HG03432 (cell line): Measurements from ENCODE around the gene TESK2.

Experiments used
- ATAC-seq: cut with Tn5 transposase; IDR thresholded peaks from one replicate; pipeline ENCODE4 v1.9.1; 2021; ENCODE audit warnings: mild to moderate bottlenecking, moderate library complexity; ENCODE audit not compliant: unreplicated experiment

Gene TESK2

GRCh38 chr1:45344499-45344898 lies 146.5 kb downstream of the TESK2 start:
- no peak for ATAC-seq

GRCh38 chr1:45340816-45341466 lies 150.0 kb downstream of the TESK2 start:
- no peak for ATAC-seq

DNA sequence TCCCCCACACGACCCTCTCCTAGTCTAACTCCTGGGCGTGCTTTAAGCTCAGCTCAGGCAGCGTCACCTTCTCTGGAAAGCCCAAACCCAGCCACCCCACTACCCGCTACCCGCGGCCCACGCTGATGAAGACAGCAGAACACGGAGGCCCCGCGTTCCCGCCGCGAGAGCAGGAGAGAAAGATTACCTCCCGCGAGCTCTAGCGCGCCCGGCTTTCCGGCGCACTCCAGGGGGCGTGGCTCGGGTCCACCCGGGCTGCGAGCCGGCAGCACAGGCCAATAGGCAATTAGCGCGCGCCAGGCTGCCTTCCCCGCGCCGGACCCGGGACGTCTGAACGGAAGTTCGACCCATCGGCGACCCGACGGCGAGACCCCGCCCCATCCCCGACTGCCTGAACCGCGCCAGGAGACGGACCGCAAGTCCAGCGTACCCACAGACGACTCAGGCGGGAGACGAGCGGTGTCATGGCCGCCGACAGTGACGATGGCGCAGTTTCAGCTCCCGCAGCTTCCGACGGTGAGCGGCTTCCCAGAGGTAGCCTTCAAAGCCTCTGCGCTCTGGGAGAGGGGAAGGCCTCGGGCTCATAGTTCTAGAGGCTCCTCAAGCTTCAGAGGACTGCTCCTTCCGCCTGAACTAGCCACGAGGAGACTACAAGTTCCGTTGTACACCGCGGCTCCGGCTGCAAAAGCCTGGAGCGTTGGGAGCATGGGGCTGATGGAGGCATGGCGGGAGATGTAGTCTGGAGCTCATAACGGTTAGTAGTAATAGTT lies 151.0 kb downstream of the TESK2 start, which contains the start of the genes MUTYH and TOE1:
TSS of gene MUTYH (minus strand) at position 652 of the 770 bp plus-strand sequence. CDS start 5,935 bp downstream, outside the sequence.
TSS of gene TOE1 (plus strand) at position 382 of the 770 bp plus-strand sequence. CDS start at position 465, 83 bp downstream.
- peak; percentile 90 for ATAC-seq

DNA sequence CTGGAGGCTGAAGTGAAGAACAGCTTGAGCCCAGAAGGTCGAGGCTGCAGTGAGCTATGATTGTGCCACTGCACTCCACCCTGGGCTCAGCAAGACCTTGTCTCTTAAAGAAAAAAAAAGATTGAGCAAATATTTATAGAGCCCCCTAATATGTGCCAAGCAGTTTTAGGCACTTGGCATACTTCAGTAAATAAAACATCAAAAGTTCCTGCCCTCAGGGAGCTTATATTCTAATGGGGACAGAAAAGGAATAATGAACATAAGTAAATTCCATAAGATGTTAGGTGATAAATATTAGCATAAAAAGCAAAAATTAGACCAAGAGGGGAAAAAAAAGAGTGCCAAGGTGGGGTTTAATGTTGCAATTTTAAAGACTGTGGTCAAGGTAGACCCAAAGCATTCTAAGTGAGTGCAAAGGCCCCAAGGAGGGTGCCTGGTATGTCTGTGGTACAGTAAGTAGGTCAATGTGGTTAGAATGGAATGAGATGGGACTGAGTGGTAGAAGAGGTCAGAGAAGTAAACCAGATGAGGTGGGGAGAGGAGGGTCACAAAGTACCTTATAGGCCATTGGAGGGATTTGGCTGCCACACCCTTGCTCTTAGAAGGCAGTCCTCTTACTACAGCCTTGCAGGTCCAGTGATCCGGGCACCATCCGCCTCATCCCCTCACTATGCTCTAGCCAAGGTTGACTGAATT lies 153.2 kb downstream of the TESK2 start:
- no peak for ATAC-seq

- ATAC-seq = no peak
These were observed 155.1 kb downstream of the TESK2 start for GRCh38 chr1:45335855-45336324.

- no peak for ATAC-seq
These were observed 156.4 kb downstream of the TESK2 start for GRCh38 chr1:45334308-45335245.

- no peak for ATAC-seq
These were observed 158.6 kb downstream of the TESK2 start for GRCh38 chr1:45332346-45332720.

- no peak for ATAC-seq
These were observed 159.3 kb downstream of the TESK2 start for GRCh38 chr1:45331436-45332345.

- ATAC-seq = no peak
These were observed 161.5 kb downstream of the TESK2 start for GRCh38 chr1:45329445-45329844.

GRCh38 chr1:45328680-45329079 lies 162.3 kb downstream of the TESK2 start:
- no peak for ATAC-seq

DNA sequence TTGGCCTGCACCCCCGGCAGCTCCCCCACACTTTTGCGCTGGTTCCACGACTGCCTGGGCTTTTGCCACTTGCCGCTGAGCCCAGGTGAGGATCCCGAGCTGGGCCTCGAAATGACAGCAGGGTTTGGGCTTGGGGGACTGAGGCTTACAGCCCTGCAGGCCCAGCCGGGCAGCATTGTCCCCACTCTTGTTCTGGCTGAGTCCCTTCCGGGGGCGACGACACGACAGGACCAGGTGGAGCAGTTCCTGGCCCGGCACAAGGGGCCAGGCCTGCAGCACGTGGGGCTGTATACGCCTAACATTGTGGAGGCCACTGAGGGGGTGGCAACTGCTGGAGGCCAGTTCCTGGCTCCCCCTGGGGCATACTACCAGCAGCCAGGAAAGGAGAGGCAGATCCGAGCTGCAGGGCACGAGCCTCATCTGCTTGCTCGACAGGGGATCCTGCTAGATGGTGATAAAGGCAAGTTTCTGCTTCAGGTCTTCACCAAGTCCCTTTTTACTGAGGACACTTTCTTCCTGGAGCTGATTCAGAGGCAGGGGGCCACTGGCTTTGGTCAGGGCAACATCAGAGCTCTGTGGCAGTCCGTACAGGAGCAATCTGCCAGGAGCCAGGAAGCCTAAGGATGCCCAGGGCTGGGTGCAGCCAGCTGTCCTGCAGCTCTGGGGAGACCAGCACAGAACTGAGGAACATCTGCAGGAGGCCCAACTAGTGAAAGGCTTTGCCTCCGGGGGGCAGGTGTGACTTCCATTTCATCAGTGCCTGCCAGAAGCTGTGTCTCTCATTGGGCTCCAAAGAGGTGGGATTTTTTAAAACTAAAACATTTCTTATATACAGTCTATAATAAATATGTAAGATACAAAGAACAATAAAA lies 163.1 kb downstream of the TESK2 start:
- ATAC-seq = no peak

DNA sequence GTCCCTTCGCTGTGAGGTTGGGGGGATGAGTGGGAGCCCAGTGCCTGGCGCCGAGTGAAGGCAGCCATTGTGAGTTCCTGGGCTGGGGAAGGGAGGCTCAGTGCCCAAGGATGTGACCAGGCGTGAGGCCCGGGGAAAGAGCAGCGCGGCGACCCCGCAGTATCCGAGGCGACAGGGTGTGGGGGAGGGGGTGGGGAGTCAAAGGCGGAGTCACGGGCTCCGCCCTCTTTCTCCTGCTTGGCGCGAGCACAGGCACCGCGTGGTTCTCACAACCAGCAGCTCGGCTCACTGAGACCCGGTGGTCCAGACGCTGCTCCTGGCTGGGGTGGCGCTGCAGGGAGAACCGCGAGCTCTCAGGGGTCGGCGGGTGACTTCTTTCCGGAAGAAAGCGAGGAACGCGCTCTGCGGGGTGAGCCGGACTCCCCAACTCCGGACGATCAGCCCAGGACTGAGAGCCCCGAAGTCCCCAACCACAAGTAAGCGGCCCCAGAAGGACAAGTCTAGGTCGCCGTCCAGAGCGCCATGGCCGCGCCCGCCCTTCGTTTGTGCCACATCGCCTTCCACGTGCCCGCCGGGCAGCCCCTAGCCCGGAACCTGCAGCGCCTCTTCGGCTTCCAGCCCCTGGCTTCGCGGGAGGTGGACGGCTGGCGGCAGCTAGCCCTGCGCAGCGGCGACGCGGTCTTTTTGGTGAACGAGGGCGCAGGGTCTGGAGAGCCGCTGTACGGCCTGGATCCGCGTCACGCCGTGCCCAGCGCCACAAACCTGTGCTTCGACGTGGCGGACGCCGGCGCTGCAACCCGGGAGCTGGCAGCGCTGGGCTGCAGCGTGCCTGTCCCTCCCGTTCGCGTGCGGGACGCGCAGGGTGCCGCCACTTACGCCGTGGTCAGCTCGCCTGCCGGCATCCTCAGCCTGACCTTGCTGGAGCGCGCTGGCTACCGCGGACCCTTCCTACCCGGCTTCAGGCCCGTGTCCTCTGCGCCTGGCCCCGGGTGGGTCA lies 164.0 kb downstream of the TESK2 start, which contains the start of gene HPDL:
TSS of gene HPDL (plus strand) at position 269 of the 997 bp plus-strand sequence. CDS start at position 523, 254 bp downstream.
- ATAC-seq = peak; percentile 74

- ATAC-seq = no peak
These were observed 165.0 kb downstream of the TESK2 start for GRCh38 chr1:45325851-45326506.

- no peak for ATAC-seq
These were observed 168.4 kb downstream of the TESK2 start for GRCh38 chr1:45322486-45323040.

DNA sequence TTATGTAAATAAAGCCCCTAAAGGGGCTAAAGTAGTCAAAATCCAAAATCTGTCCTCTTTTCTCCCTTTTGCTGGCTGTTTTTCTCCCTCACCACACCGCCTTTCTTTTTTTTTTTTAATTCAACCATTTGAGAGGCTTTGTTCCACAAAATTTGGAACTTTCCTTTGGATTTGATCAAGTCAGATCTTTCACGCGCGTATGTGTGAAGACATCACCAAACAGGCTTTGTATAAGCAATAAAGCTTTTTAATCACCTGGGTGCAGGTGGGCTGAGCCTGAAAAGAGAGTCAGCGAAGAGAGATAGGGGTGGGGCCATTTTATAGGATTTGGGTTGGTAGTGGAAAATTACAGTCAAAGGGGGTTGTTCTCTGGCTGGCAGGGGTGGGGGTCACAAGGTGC lies 169.5 kb downstream of the TESK2 start:
- no peak for ATAC-seq

- no peak for ATAC-seq
These were observed 171.2 kb downstream of the TESK2 start for GRCh38 chr1:45319761-45320160.
